Kidney (tissue), 14 donors: Measurements from ENCODE around the gene ZBED5. TPM values are rescaled to one million over a fixed set of nuclear protein-coding genes. Genes with fewer than 3 reads are reported as not detected.

Source experiments
- DNase-seq, 5 donors: peaks; one replicate each; pipeline ENCODE4 v3.0.0-alpha.2; 2013 to 2020
- FAIRE-seq: peaks from 2 replicates; lab custom pipeline; 2012; peaks lifted over from hg19 to GRCh38; lab: Jason Lieb, UNC
- H3K27ac ChIP-seq, 2 donors: one replicate each; pipeline ENCODE4 v1.7.0; 2013; ENCODE audit warnings: low read depth in 2 of 2, low read length in 2 of 2, inconsistent platforms in 1 of 2
- H3K27me3 ChIP-seq: one replicate; pipeline ENCODE4 v1.7.1; 2013; ENCODE audit warnings: low read length, inconsistent platforms; ENCODE audit not compliant: control insufficient read depth, insufficient read depth
- H3K36me3 ChIP-seq, 3 donors: one replicate each; pipeline versions ENCODE4 v1.7.0 to v1.7.1; 2013; ENCODE audit warnings: low read length in 3 of 3, control low read depth in 1 of 3, inconsistent platforms in 1 of 3; ENCODE audit not compliant: insufficient read depth in 3 of 3, control insufficient read depth in 2 of 3
- H3K4me1 ChIP-seq, 3 donors: one replicate each; pipeline versions ENCODE4 v1.7.0 to v1.7.1; 2013; ENCODE audit warnings: low read length in 3 of 3, inconsistent platforms in 1 of 3, low read depth in 1 of 3; ENCODE audit not compliant: control insufficient read depth in 2 of 3, insufficient read depth in 2 of 3
- H3K4me3 ChIP-seq, 3 donors: one replicate each; pipeline versions ENCODE4 v1.7.0 to v1.8.1; 2013; ENCODE audit warnings: low read length in 3 of 3, control low read depth in 1 of 3, inconsistent platforms in 1 of 3
- H3K9ac ChIP-seq, 3 donors: one replicate each; pipeline versions ENCODE4 v1.7.0 to v1.7.1; 2013; ENCODE audit warnings: low read length in 3 of 3, control low read depth in 1 of 3, inconsistent platforms in 1 of 3
- H3K9me3 ChIP-seq, 3 donors: one replicate each; pipeline versions ENCODE4 v1.7.0 to v1.7.1; 2013; ENCODE audit warnings: low read length in 3 of 3, control low read depth in 1 of 3, inconsistent platforms in 1 of 3; ENCODE audit not compliant: control insufficient read depth in 2 of 3, insufficient read depth in 1 of 3
- CTCF ChIP-seq: IDR thresholded peaks from 3 replicates; pipeline ENCODE4 v1.5.1; 2012; ENCODE audit warnings: mild to moderate bottlenecking, moderate library complexity, borderline replicate concordance; ENCODE audit not compliant: insufficient read depth; ENCODE audit errors: extremely low read depth
- intact Hi-C: fragments of 100-400 bp; cut with DNase I; formaldehyde crosslinking; loops from one replicate; pipeline ENCODE4 v1.11.1; 2022
- polyA plus RNA-seq: library from polyadenylated mRNA; stranded (reverse); fragments of 350-450 nt; fragmentation: Illumina TruSeq; extraction: RNeasy Lipid Tissue Mini Kit (QIAGEN cat#74804); gene quantifications from one replicate; pipeline ENCODE4 v1.2.3, GENCODE V29; 2014; ENCODE audit warnings: low read depth, low replicate concordance; ENCODE audit not compliant: insufficient read depth
- total RNA-seq: library from RNA; stranded (reverse); fragmentation: NEBNext Ultra II Directional; extraction: Animal tissue kit (Norgen Biotek cat#: 25700); gene quantifications from one replicate; pipeline ENCODE4 v1.2.1, GENCODE V29; 2021
- donor health status: control.
- donor health status: control.
- donor health status: control.
- donor health status: control.
- donor health status: control.
- donor health status: DM: yes; HTN: yes; CAD: no.
- donor health status: Normal renal cell carcinoma (clear cell type).

The ZBED5 gene
- total and polyA plus RNA-seq, 2 donors from 2014 or later, result 25.2 to 59.7 TPM

GRCh38 chr11:10808235-10808552, 49.7 kb downstream of the ZBED5 start:
- H3K4me1 ChIP-seq, result peaks cover 0 to 14% (median 11%) of the 10 kb centered on the region in 3 donors
- peak overlapping the region; percentile 95 to 99 (median 95) for H3K9ac ChIP-seq
- no peaks in the 10 kb centered on the region for H3K9me3 ChIP-seq
- peaks cover 31 to 39% (median 33%) of the 10 kb centered on the region in 3 donors for H3K36me3 ChIP-seq
- DNase-seq (no peak), FAIRE-seq (no peak)
- H3K27ac ChIP-seq, result peak overlapping the region; percentile 99
- no peaks in the 10 kb centered on the region for H3K27me3 ChIP-seq
- intact Hi-C loops, result loop anchor here (10.0 kb wide), 1 partner anchor 47 kb away; the partner anchor contains the start of gene ZBED5
- no peak for TF ChIP-seq CTCF
- H3K4me3 ChIP-seq, result peak overlapping the region; percentile 92 to 98 (median 93)

DNA sequence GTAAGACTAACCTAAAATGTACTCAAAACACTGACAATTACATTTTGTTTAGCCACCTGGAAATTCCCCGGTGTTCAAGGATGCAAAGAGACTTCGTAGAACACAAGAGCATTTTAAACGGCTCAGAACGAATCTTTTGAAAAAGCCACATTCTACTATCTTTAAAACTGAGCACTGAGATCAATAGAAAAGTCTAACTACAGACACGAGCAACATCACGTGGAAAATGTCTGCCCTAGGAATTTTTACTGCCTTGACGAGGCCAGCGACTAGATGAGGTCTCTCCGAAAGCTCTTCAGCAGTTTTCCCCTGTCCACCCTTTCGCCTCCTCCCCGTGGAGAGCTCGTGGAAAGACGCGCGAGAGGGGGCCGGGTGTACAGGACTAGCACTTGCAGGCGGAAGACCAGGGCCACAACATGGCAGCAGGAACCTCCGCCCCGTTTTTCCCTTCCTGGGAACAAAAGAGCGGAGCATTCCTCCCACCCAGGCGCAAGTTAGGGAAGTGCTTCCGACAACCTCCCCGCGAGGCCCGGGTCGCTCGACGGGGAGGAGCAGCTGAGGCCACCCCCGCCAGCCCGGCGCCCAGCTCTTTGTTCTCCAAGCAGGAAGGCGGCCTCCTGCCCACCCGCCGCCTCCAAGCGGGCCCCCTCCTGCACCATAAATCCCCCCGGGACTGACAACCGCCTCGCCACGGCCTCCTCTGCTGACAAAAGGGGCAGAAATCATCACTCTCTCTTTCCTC, 50.2 kb downstream of the ZBED5 start:
- intact Hi-C loops, result loop anchor here (10.0 kb wide), 1 partner anchor 47 kb away; the partner anchor contains the start of gene ZBED5
- no peak for TF ChIP-seq CTCF

GRCh38 chr11:10806206-10806605, 51.6 kb downstream of the ZBED5 start:
- no peaks in the 10 kb centered on the region for H3K27me3 ChIP-seq
- FAIRE-seq, result no peak
- H3K27ac ChIP-seq, result no peak overlapping the region
- DNase-seq, result no peak
- peak overlapping the region in 2 of 3 donors; percentile 95 for H3K9ac ChIP-seq
- TF ChIP-seq CTCF, result no peak
- H3K9me3 ChIP-seq, result no peaks in the 10 kb centered on the region
- H3K36me3 ChIP-seq, result peaks cover 42 to 58% (median 48%) of the 10 kb centered on the region in 3 donors
- intact Hi-C loops, result loop anchor here (10.0 kb wide), 1 partner anchor 49 kb away; the partner anchor contains the start of gene ZBED5
- peak overlapping the region in 2 of 3 donors; percentile 92 to 93 for H3K4me3 ChIP-seq
- H3K4me1 ChIP-seq, result peaks cover 0 to 14% (median 11%) of the 10 kb centered on the region in 3 donors

More for the DNA sequence above, 50.2 kb downstream of the ZBED5 start:
- peak overlapping the region; percentile 99 for H3K27ac ChIP-seq
- H3K36me3 ChIP-seq, result peaks cover 35 to 44% (median 38%) of the 10 kb centered on the region in 3 donors
- no peaks in the 10 kb centered on the region for H3K27me3 ChIP-seq
- H3K4me3 ChIP-seq, result peak overlapping the region; percentile 92 to 98 (median 93)
- H3K9me3 ChIP-seq, result no peaks in the 10 kb centered on the region
- peak; percentile 59 to 91 (median 81) for DNase-seq
- H3K4me1 ChIP-seq, result peaks cover 0 to 14% (median 11%) of the 10 kb centered on the region in 3 donors
- no peak for FAIRE-seq
- H3K9ac ChIP-seq, result peak overlapping the region; percentile 95 to 99 (median 95)
